Measurements from ENCODE around the gene SLC8A1.

Gene SLC8A1

GRCh38 chr2:40406485-40407289, 45.2 kb downstream of the SLC8A1 start:
- Histone ChIP-seq H3K36me3 (ENCODE audit: control insufficient read depth in 1 of 2, insufficient read depth in 2 of 2, low read length in 2 of 2) (no peaks in the 10 kb centered on the region), H3K27me3 (ENCODE audit: control insufficient read depth in 1 of 2, insufficient read depth in 2 of 2, low read length in 2 of 2) (no peaks in the 10 kb centered on the region), H3K4me3 (ENCODE audit: low read depth in 1 of 2, low read length in 2 of 2) (no peak overlapping the region), H3K27ac (ENCODE audit: low read depth, low read length) (no peak overlapping the region), H3K9me3 (ENCODE audit: control insufficient read depth in 1 of 2, low read length in 2 of 2) (no peaks in the 10 kb centered on the region), H3K4me1 (ENCODE audit: control insufficient read depth in 1 of 2, insufficient read depth in 2 of 2, low read length in 2 of 2) (no peaks in the 10 kb centered on the region), H3K9ac (ENCODE audit: low read depth in 1 of 2, low read length in 2 of 2) (no peak overlapping the region)

- no peak overlapping the region for H3K4me3 ChIP-seq (ENCODE audit: low read depth in 1 of 2, low read length in 2 of 2)
- no peaks in the 10 kb centered on the region for H3K36me3 ChIP-seq (ENCODE audit: control insufficient read depth in 1 of 2, insufficient read depth in 2 of 2, low read length in 2 of 2)
- H3K27me3 ChIP-seq (ENCODE audit: control insufficient read depth in 1 of 2, insufficient read depth in 2 of 2, low read length in 2 of 2) = no peaks in the 10 kb centered on the region
- no peak overlapping the region for H3K9ac ChIP-seq (ENCODE audit: low read depth in 1 of 2, low read length in 2 of 2)
- H3K9me3 ChIP-seq (ENCODE audit: control insufficient read depth in 1 of 2, low read length in 2 of 2) = no peaks in the 10 kb centered on the region
- no peaks in the 10 kb centered on the region for H3K4me1 ChIP-seq (ENCODE audit: control insufficient read depth in 1 of 2, insufficient read depth in 2 of 2, low read length in 2 of 2)
- H3K27ac ChIP-seq (ENCODE audit: low read depth, low read length) = no peak overlapping the region
These were observed 46.4 kb downstream of the SLC8A1 start for GRCh38 chr2:40405465-40405864.

GRCh38 chr2:40404517-40404916, 47.4 kb downstream of the SLC8A1 start:
- H3K4me3 ChIP-seq (ENCODE audit: low read depth in 1 of 2, low read length in 2 of 2) = no peak overlapping the region
- no peaks in the 10 kb centered on the region for H3K27me3 ChIP-seq (ENCODE audit: control insufficient read depth in 1 of 2, insufficient read depth in 2 of 2, low read length in 2 of 2)
- H3K4me1 ChIP-seq (ENCODE audit: control insufficient read depth in 1 of 2, insufficient read depth in 2 of 2, low read length in 2 of 2) = no peaks in the 10 kb centered on the region
- no peak overlapping the region for H3K9ac ChIP-seq (ENCODE audit: low read depth in 1 of 2, low read length in 2 of 2)
- no peak overlapping the region for H3K27ac ChIP-seq (ENCODE audit: low read depth, low read length)
- no peaks in the 10 kb centered on the region for H3K9me3 ChIP-seq (ENCODE audit: control insufficient read depth in 1 of 2, low read length in 2 of 2)
- H3K36me3 ChIP-seq (ENCODE audit: control insufficient read depth in 1 of 2, insufficient read depth in 2 of 2, low read length in 2 of 2) = no peaks in the 10 kb centered on the region

GRCh38 chr2:40403233-40403836, 48.6 kb downstream of the SLC8A1 start:
- no peaks in the 10 kb centered on the region for H3K9me3 ChIP-seq (ENCODE audit: control insufficient read depth in 1 of 2, low read length in 2 of 2)
- no peaks in the 10 kb centered on the region for H3K4me1 ChIP-seq (ENCODE audit: control insufficient read depth in 1 of 2, insufficient read depth in 2 of 2, low read length in 2 of 2)
- H3K4me3 ChIP-seq (ENCODE audit: low read depth in 1 of 2, low read length in 2 of 2) = no peak overlapping the region
- H3K27me3 ChIP-seq (ENCODE audit: control insufficient read depth in 1 of 2, insufficient read depth in 2 of 2, low read length in 2 of 2) = no peaks in the 10 kb centered on the region
- no peaks in the 10 kb centered on the region for H3K36me3 ChIP-seq (ENCODE audit: control insufficient read depth in 1 of 2, insufficient read depth in 2 of 2, low read length in 2 of 2)
- no peak overlapping the region for H3K27ac ChIP-seq (ENCODE audit: low read depth, low read length)
- no peak overlapping the region for H3K9ac ChIP-seq (ENCODE audit: low read depth in 1 of 2, low read length in 2 of 2)

GRCh38 chr2:40401896-40402295, 50.0 kb downstream of the SLC8A1 start:
- Histone ChIP-seq H3K36me3 (ENCODE audit: control insufficient read depth in 1 of 2, insufficient read depth in 2 of 2, low read length in 2 of 2) (no peaks in the 10 kb centered on the region), H3K27ac (ENCODE audit: low read depth, low read length) (no peak overlapping the region), H3K4me3 (ENCODE audit: low read depth in 1 of 2, low read length in 2 of 2) (no peak overlapping the region), H3K4me1 (ENCODE audit: control insufficient read depth in 1 of 2, insufficient read depth in 2 of 2, low read length in 2 of 2) (no peaks in the 10 kb centered on the region), H3K27me3 (ENCODE audit: control insufficient read depth in 1 of 2, insufficient read depth in 2 of 2, low read length in 2 of 2) (no peaks in the 10 kb centered on the region), H3K9me3 (ENCODE audit: control insufficient read depth in 1 of 2, low read length in 2 of 2) (no peaks in the 10 kb centered on the region), H3K9ac (ENCODE audit: low read depth in 1 of 2, low read length in 2 of 2) (no peak overlapping the region)

- Histone ChIP-seq H3K27ac (ENCODE audit: low read depth, low read length) (no peak overlapping the region), H3K9me3 (ENCODE audit: control insufficient read depth in 1 of 2, low read length in 2 of 2) (no peaks in the 10 kb centered on the region), H3K36me3 (ENCODE audit: control insufficient read depth in 1 of 2, insufficient read depth in 2 of 2, low read length in 2 of 2) (no peaks in the 10 kb centered on the region), H3K4me1 (ENCODE audit: control insufficient read depth in 1 of 2, insufficient read depth in 2 of 2, low read length in 2 of 2) (no peaks in the 10 kb centered on the region), H3K27me3 (ENCODE audit: control insufficient read depth in 1 of 2, insufficient read depth in 2 of 2, low read length in 2 of 2) (no peaks in the 10 kb centered on the region), H3K4me3 (ENCODE audit: low read depth in 1 of 2, low read length in 2 of 2) (no peak overlapping the region), H3K9ac (ENCODE audit: low read depth in 1 of 2, low read length in 2 of 2) (no peak overlapping the region)
These were observed 51.4 kb downstream of the SLC8A1 start for GRCh38 chr2:40400336-40400953.

GRCh38 chr2:40397765-40398164, 54.1 kb downstream of the SLC8A1 start:
- no peak overlapping the region for H3K9ac ChIP-seq (ENCODE audit: low read depth in 1 of 2, low read length in 2 of 2)
- no peaks in the 10 kb centered on the region for H3K36me3 ChIP-seq (ENCODE audit: control insufficient read depth in 1 of 2, insufficient read depth in 2 of 2, low read length in 2 of 2)
- no peaks in the 10 kb centered on the region for H3K9me3 ChIP-seq (ENCODE audit: control insufficient read depth in 1 of 2, low read length in 2 of 2)
- H3K27me3 ChIP-seq (ENCODE audit: control insufficient read depth in 1 of 2, insufficient read depth in 2 of 2, low read length in 2 of 2) = no peaks in the 10 kb centered on the region
- no peak overlapping the region for H3K27ac ChIP-seq (ENCODE audit: low read depth, low read length)
- no peak overlapping the region for H3K4me3 ChIP-seq (ENCODE audit: low read depth in 1 of 2, low read length in 2 of 2)
- H3K4me1 ChIP-seq (ENCODE audit: control insufficient read depth in 1 of 2, insufficient read depth in 2 of 2, low read length in 2 of 2) = no peaks in the 10 kb centered on the region

GRCh38 chr2:40396124-40396523, 55.8 kb downstream of the SLC8A1 start:
- Histone ChIP-seq H3K9ac (ENCODE audit: low read depth in 1 of 2, low read length in 2 of 2) (no peak overlapping the region), H3K4me3 (ENCODE audit: low read depth in 1 of 2, low read length in 2 of 2) (no peak overlapping the region), H3K9me3 (ENCODE audit: control insufficient read depth in 1 of 2, low read length in 2 of 2) (no peaks in the 10 kb centered on the region), H3K36me3 (ENCODE audit: control insufficient read depth in 1 of 2, insufficient read depth in 2 of 2, low read length in 2 of 2) (no peaks in the 10 kb centered on the region), H3K4me1 (ENCODE audit: control insufficient read depth in 1 of 2, insufficient read depth in 2 of 2, low read length in 2 of 2) (no peaks in the 10 kb centered on the region), H3K27ac (ENCODE audit: low read depth, low read length) (no peak overlapping the region), H3K27me3 (ENCODE audit: control insufficient read depth in 1 of 2, insufficient read depth in 2 of 2, low read length in 2 of 2) (no peaks in the 10 kb centered on the region)

GRCh38 chr2:40395169-40396073, 56.5 kb downstream of the SLC8A1 start:
- H3K9ac ChIP-seq (ENCODE audit: low read depth in 1 of 2, low read length in 2 of 2) = no peak overlapping the region
- H3K36me3 ChIP-seq (ENCODE audit: control insufficient read depth in 1 of 2, insufficient read depth in 2 of 2, low read length in 2 of 2) = no peaks in the 10 kb centered on the region
- no peaks in the 10 kb centered on the region for H3K27me3 ChIP-seq (ENCODE audit: control insufficient read depth in 1 of 2, insufficient read depth in 2 of 2, low read length in 2 of 2)
- H3K4me1 ChIP-seq (ENCODE audit: control insufficient read depth in 1 of 2, insufficient read depth in 2 of 2, low read length in 2 of 2) = no peaks in the 10 kb centered on the region
- no peak overlapping the region for H3K4me3 ChIP-seq (ENCODE audit: low read depth in 1 of 2, low read length in 2 of 2)
- no peak overlapping the region for H3K27ac ChIP-seq (ENCODE audit: low read depth, low read length)
- no peaks in the 10 kb centered on the region for H3K9me3 ChIP-seq (ENCODE audit: control insufficient read depth in 1 of 2, low read length in 2 of 2)

Measured in duodenal mucosa (tissue), 2 donors.